ENCODE data around the gene HDAC5.
"Not testable (repeated sequence)": the region's sequence is repeated elsewhere in the genome, so short reads cannot be mapped to it uniquely, and the experiment has no call there.

HDAC5 gene

GRCh38 chr17:44067545-44067940 lies 55.9 kb downstream of the HDAC5 start:
- no peak for DNase-seq (ENCODE audit: low spot score in 2 of 2)

GRCh38 chr17:44066204-44066930 lies 57.1 kb downstream of the HDAC5 start, which contains the start of gene LSM12:
Gene LSM12, minus strand, starts transcription at chr17:44066671. Its CDS starts 84 bp downstream, at chr17:44066587.
- Histone ChIP-seq H3K36me3 (replicated peaks) (peaks cover 27% of the 10 kb centered on the region), H3K9me3 (no peaks in the 10 kb centered on the region), H3K4me1 (peaks cover 23% of the 10 kb centered on the region), H3K27me3 (ENCODE audit: low read depth) (no peaks in the 10 kb centered on the region), H3K4me3 (peak within 1 kb of the TSS; percentile 91)
- DNase-seq (ENCODE audit: low spot score in 2 of 2) = peak; percentile 94 to 95
- in situ Hi-C loops (cut with MboI; ENCODE audit: low sequenced_read_pairs) = no loop called here

More at GRCh38 chr17:44067545-44067940, 55.9 kb downstream of the HDAC5 start:
- Histone ChIP-seq H3K9me3 (no peaks in the 10 kb centered on the region), H3K36me3 (replicated peaks) (peaks cover 17% of the 10 kb centered on the region), H3K27me3 (ENCODE audit: low read depth) (no peaks in the 10 kb centered on the region), H3K4me1 (peaks cover 27% of the 10 kb centered on the region), H3K4me3 (no peak overlapping the region)
- in situ Hi-C loops (cut with MboI; ENCODE audit: low sequenced_read_pairs) = no loop called here

GRCh38 chr17:44065668-44066203 lies 57.7 kb downstream of the HDAC5 start:
- DNase-seq (ENCODE audit: low spot score in 2 of 2) = no peak
- in situ Hi-C loops (cut with MboI; ENCODE audit: low sequenced_read_pairs) = no loop called here
- peak overlapping the region; percentile 91 for H3K4me3 ChIP-seq
- no peaks in the 10 kb centered on the region for H3K27me3 ChIP-seq (ENCODE audit: low read depth)
- no peaks in the 10 kb centered on the region for H3K9me3 ChIP-seq
- H3K36me3 ChIP-seq (replicated peaks) = peaks cover 31% of the 10 kb centered on the region
- peaks cover 23% of the 10 kb centered on the region for H3K4me1 ChIP-seq

GRCh38 chr17:44063704-44064639 lies 59.5 kb downstream of the HDAC5 start:
- Histone ChIP-seq H3K4me3 (peak overlapping the region; percentile 91), H3K36me3 (replicated peaks) (peaks cover 49% of the 10 kb centered on the region), H3K27me3 (ENCODE audit: low read depth) (no peaks in the 10 kb centered on the region), H3K4me1 (peaks cover 19% of the 10 kb centered on the region), H3K9me3 (no peaks in the 10 kb centered on the region)
- in situ Hi-C loops (cut with MboI; ENCODE audit: low sequenced_read_pairs) = no loop called here
- DNase-seq (ENCODE audit: low spot score in 2 of 2) = peak; percentile 44 to 54

- in situ Hi-C loops (cut with MboI; ENCODE audit: low sequenced_read_pairs) = no loop called here
- Histone ChIP-seq H3K9me3 (no peaks in the 10 kb centered on the region), H3K4me3 (no peak overlapping the region), H3K4me1 (peaks cover 19% of the 10 kb centered on the region), H3K27me3 (ENCODE audit: low read depth) (no peaks in the 10 kb centered on the region), H3K36me3 (replicated peaks) (peaks cover 58% of the 10 kb centered on the region)
- DNase-seq (ENCODE audit: low spot score in 2 of 2) = no peak
Observed at GRCh38 chr17:44062871-44063270, 60.6 kb downstream of the HDAC5 start.

GRCh38 chr17:44061446-44061845 lies 62.0 kb downstream of the HDAC5 start:
- no peak for DNase-seq (ENCODE audit: low spot score in 2 of 2)
- H3K36me3 ChIP-seq (replicated peaks) = peaks cover 71% of the 10 kb centered on the region
- in situ Hi-C loops (cut with MboI; ENCODE audit: low sequenced_read_pairs) = no loop called here
- H3K4me1 ChIP-seq = peaks cover 11% of the 10 kb centered on the region
- no peak overlapping the region for H3K4me3 ChIP-seq
- H3K27me3 ChIP-seq (ENCODE audit: low read depth) = no peaks in the 10 kb centered on the region
- no peaks in the 10 kb centered on the region for H3K9me3 ChIP-seq

GRCh38 chr17:44059101-44059892 lies 64.1 kb downstream of the HDAC5 start:
- peaks cover 83% of the 10 kb centered on the region for H3K36me3 ChIP-seq (replicated peaks)
- no peak overlapping the region for H3K4me3 ChIP-seq
- DNase-seq (ENCODE audit: low spot score in 2 of 2) = no peak
- H3K4me1 ChIP-seq = peaks cover 5% of the 10 kb centered on the region
- in situ Hi-C loops (cut with MboI; ENCODE audit: low sequenced_read_pairs) = no loop called here
- H3K27me3 ChIP-seq (ENCODE audit: low read depth) = no peaks in the 10 kb centered on the region
- no peaks in the 10 kb centered on the region for H3K9me3 ChIP-seq

- in situ Hi-C loops (cut with MboI; ENCODE audit: low sequenced_read_pairs) = no loop called here
- no peaks in the 10 kb centered on the region for H3K4me1 ChIP-seq
- no peaks in the 10 kb centered on the region for H3K9me3 ChIP-seq
- H3K4me3 ChIP-seq = no peak overlapping the region
- peaks cover 87% of the 10 kb centered on the region for H3K36me3 ChIP-seq (replicated peaks)
- DNase-seq (ENCODE audit: low spot score in 2 of 2) = no peak
- H3K27me3 ChIP-seq (ENCODE audit: low read depth) = no peaks in the 10 kb centered on the region
Observed at GRCh38 chr17:44053125-44053872, 70.1 kb downstream of the HDAC5 start.

GRCh38 chr17:44049294-44050060 lies 74.0 kb downstream of the HDAC5 start:
- Histone ChIP-seq H3K4me1 (peaks cover 10% of the 10 kb centered on the region), H3K4me3 (no peak overlapping the region), H3K9me3 (no peaks in the 10 kb centered on the region), H3K27me3 (ENCODE audit: low read depth) (no peaks in the 10 kb centered on the region), H3K36me3 (replicated peaks) (peaks cover 70% of the 10 kb centered on the region)
- DNase-seq (ENCODE audit: low spot score in 2 of 2) = no peak
- in situ Hi-C loops (cut with MboI; ENCODE audit: low sequenced_read_pairs) = no loop called here

GRCh38 chr17:44046893-44047292 lies 76.5 kb downstream of the HDAC5 start:
- in situ Hi-C loops (cut with MboI; ENCODE audit: low sequenced_read_pairs); H3K9me3 ChIP-seq; DNase-seq (ENCODE audit: low spot score in 2 of 2); H3K27me3 ChIP-seq (ENCODE audit: low read depth); H3K4me3 ChIP-seq: not testable (repeated sequence)
- H3K36me3 ChIP-seq (replicated peaks) = peaks cover 50% of the 10 kb centered on the region
- H3K4me1 ChIP-seq = peaks cover 19% of the 10 kb centered on the region

GRCh38 chr17:44045486-44045885 lies 78.0 kb downstream of the HDAC5 start:
- Histone ChIP-seq H3K9me3 (no peaks in the 10 kb centered on the region), H3K4me1 (peaks cover 19% of the 10 kb centered on the region), H3K36me3 (replicated peaks) (peaks cover 39% of the 10 kb centered on the region), H3K27me3 (ENCODE audit: low read depth) (no peaks in the 10 kb centered on the region), H3K4me3 (no peak overlapping the region)
- DNase-seq (ENCODE audit: low spot score in 2 of 2) = no peak
- in situ Hi-C loops (cut with MboI; ENCODE audit: low sequenced_read_pairs) = no loop called here

GRCh38 chr17:44044071-44044470 lies 79.4 kb downstream of the HDAC5 start:
- H3K36me3 ChIP-seq (replicated peaks) = peaks cover 36% of the 10 kb centered on the region

More at GRCh38 chr17:44044071-44044470, 79.4 kb downstream of the HDAC5 start:
- Histone ChIP-seq H3K4me3 (no peak overlapping the region), H3K27me3 (ENCODE audit: low read depth) (no peaks in the 10 kb centered on the region), H3K4me1 (peaks cover 19% of the 10 kb centered on the region), H3K9me3 (no peaks in the 10 kb centered on the region)
- in situ Hi-C loops (cut with MboI; ENCODE audit: low sequenced_read_pairs) = no loop called here
- DNase-seq (ENCODE audit: low spot score in 2 of 2) = peak; percentile 28 to 46

Measured in HAP-1 (cell line).